Measurements from ENCODE around the gene CTIF.
A peak's percentile ranks its signal among the peaks of the same experiment; 100 is the strongest.
"Not testable (repeated sequence)": the region's sequence is repeated elsewhere in the genome, so short reads cannot be mapped to it uniquely, and the experiment has no call there.

The CTIF gene

GRCh38 chr18:48538531-48539405 lies at the start of gene CTIF:
TSS of gene CTIF (plus strand) at chr18:48539031. CDS start at chr18:48619566, 80,535 bp downstream.
- peak; percentile 71 for DNase-seq

GRCh38 chr18:48490641-48491293 lies 48.1 kb upstream of the CTIF start:
- no peak for DNase-seq

- no peak for DNase-seq
These were observed 46.0 kb upstream of the CTIF start for GRCh38 chr18:48492880-48493279.

- no peak for DNase-seq
These were observed 45.2 kb upstream of the CTIF start for GRCh38 chr18:48493434-48494230.

- DNase-seq = no peak
These were observed 41.0 kb upstream of the CTIF start for GRCh38 chr18:48497863-48498262.

- DNase-seq = no peak
These were observed 38.3 kb upstream of the CTIF start for GRCh38 chr18:48500517-48500916.

- DNase-seq = no peak
These were observed 35.9 kb upstream of the CTIF start for GRCh38 chr18:48502906-48503305.

GRCh38 chr18:48504819-48505218 lies 34.0 kb upstream of the CTIF start:
- DNase-seq = no peak

- DNase-seq = not testable (repeated sequence)
These were observed 31.8 kb upstream of the CTIF start for GRCh38 chr18:48506983-48507568.

- DNase-seq = not testable (repeated sequence)
These were observed 26.3 kb upstream of the CTIF start for GRCh38 chr18:48512498-48512897.

- no peak for DNase-seq
These were observed 24.0 kb upstream of the CTIF start for GRCh38 chr18:48514786-48515185.

GRCh38 chr18:48517048-48517447 lies 21.8 kb upstream of the CTIF start:
- DNase-seq = no peak

- DNase-seq = no peak
These were observed 19.3 kb upstream of the CTIF start for GRCh38 chr18:48519431-48520100.

- DNase-seq = no peak
These were observed 17.1 kb upstream of the CTIF start for GRCh38 chr18:48521723-48522122.

- DNase-seq = no peak
These were observed 13.2 kb upstream of the CTIF start for GRCh38 chr18:48525671-48526070.

- no peak for DNase-seq
These were observed 11.4 kb upstream of the CTIF start for GRCh38 chr18:48527461-48527860.

- DNase-seq = no peak
These were observed 10.0 kb upstream of the CTIF start for GRCh38 chr18:48528861-48529260.

GRCh38 chr18:48529796-48530195 lies 9.0 kb upstream of the CTIF start:
- no peak for DNase-seq

GRCh38 chr18:48530399-48531081 lies 8.3 kb upstream of the CTIF start:
- DNase-seq = no peak

- DNase-seq = no peak
These were observed 7.8 kb upstream of the CTIF start for GRCh38 chr18:48531082-48531403.

GRCh38 chr18:48531908-48532307 lies 6.9 kb upstream of the CTIF start:
- no peak for DNase-seq
